SU-DHL-6 (cell line): ENCODE data around the gene H2AZ1.

Source experiments
- CTCF ChIP-seq: fragments of 200-600 bp; sonication (generic); IDR thresholded peaks from one replicate; pipeline ENCODE4 v1.5.1; 2017; ENCODE audit warnings: antibody characterized with exemption, mild to moderate bottlenecking, low read length, moderate library complexity; ENCODE audit not compliant: insufficient read depth, poor library complexity, severe bottlenecking
- EZH2phosphoT487 ChIP-seq: fragments of 200-600 bp; sonication (generic), shearing (Covaris generic); conservative IDR thresholded peaks from 2 replicates; pipeline ENCODE4 v1.6.1; 2018; ENCODE audit warnings: mild to moderate bottlenecking, antibody characterized with exemption, low read length, moderate library complexity, mixed read lengths

GRCh38 chr4:99960648-99961047, 10.6 kb upstream of the H2AZ1 start:
- no peak for TF ChIP-seq CTCF
- TF ChIP-seq EZH2phosphoT487 = no peak
